ENCODE measurements around the gene MAPK8. TPM values are rescaled to one million over a fixed set of nuclear protein-coding genes. Genes with fewer than 3 reads are reported as not detected.

MAPK8 gene
- total RNA-seq, 1 donor from 2014 or later, result 57.1 TPM

- Mint-ChIP-seq H3K9me3 (ENCODE audit: unreplicated experiment) (peaks cover 4% of the 10 kb centered on the region), H3K4me3 (ENCODE audit: unreplicated experiment) (no peak overlapping the region), H3K27ac (ENCODE audit: unreplicated experiment) (no peak overlapping the region), H3K27me3 (ENCODE audit: unreplicated experiment) (no peaks in the 10 kb centered on the region), H3K4me1 (ENCODE audit: unreplicated experiment) (peaks cover 2% of the 10 kb centered on the region), H3K36me3 (ENCODE audit: unreplicated experiment) (no peaks in the 10 kb centered on the region)
- DNase-seq (ENCODE audit: extremely low spot score, unreplicated experiment), result no peak
- TF ChIP-seq CTCF (IDR thresholded peaks at IDR 0.05), result no peak
Observed at GRCh38 chr10:48474765-48475365, 168.4 kb downstream of the MAPK8 start.

GRCh38 chr10:48475943-48476278 is 169.4 kb downstream of the MAPK8 start:
- no peaks in the 10 kb centered on the region for H3K27me3 Mint-ChIP-seq (ENCODE audit: unreplicated experiment)
- H3K4me3 Mint-ChIP-seq (ENCODE audit: unreplicated experiment), result no peak overlapping the region
- TF ChIP-seq CTCF (IDR thresholded peaks at IDR 0.05), result no peak
- peaks cover 4% of the 10 kb centered on the region for H3K9me3 Mint-ChIP-seq (ENCODE audit: unreplicated experiment)
- H3K36me3 Mint-ChIP-seq (ENCODE audit: unreplicated experiment), result no peaks in the 10 kb centered on the region
- no peaks in the 10 kb centered on the region for H3K4me1 Mint-ChIP-seq (ENCODE audit: unreplicated experiment)
- H3K27ac Mint-ChIP-seq (ENCODE audit: unreplicated experiment), result no peak overlapping the region
- peak; percentile 68 for DNase-seq (ENCODE audit: extremely low spot score, unreplicated experiment)

- no peaks in the 10 kb centered on the region for H3K4me1 Mint-ChIP-seq (ENCODE audit: unreplicated experiment)
- H3K36me3 Mint-ChIP-seq (ENCODE audit: unreplicated experiment), result no peaks in the 10 kb centered on the region
- H3K4me3 Mint-ChIP-seq (ENCODE audit: unreplicated experiment), result no peak overlapping the region
- DNase-seq (ENCODE audit: extremely low spot score, unreplicated experiment), result peak; percentile 53
- H3K9me3 Mint-ChIP-seq (ENCODE audit: unreplicated experiment), result peaks cover 4% of the 10 kb centered on the region
- H3K27me3 Mint-ChIP-seq (ENCODE audit: unreplicated experiment), result no peaks in the 10 kb centered on the region
- no peak for TF ChIP-seq CTCF (IDR thresholded peaks at IDR 0.05)
- no peak overlapping the region for H3K27ac Mint-ChIP-seq (ENCODE audit: unreplicated experiment)
Observed at GRCh38 chr10:48476279-48476982, 170.0 kb downstream of the MAPK8 start.

GRCh38 chr10:48477141-48477540 is 170.7 kb downstream of the MAPK8 start:
- H3K27ac Mint-ChIP-seq (ENCODE audit: unreplicated experiment), result no peak overlapping the region
- H3K4me1 Mint-ChIP-seq (ENCODE audit: unreplicated experiment), result no peaks in the 10 kb centered on the region
- no peaks in the 10 kb centered on the region for H3K27me3 Mint-ChIP-seq (ENCODE audit: unreplicated experiment)
- H3K9me3 Mint-ChIP-seq (ENCODE audit: unreplicated experiment), result peaks cover 4% of the 10 kb centered on the region
- no peaks in the 10 kb centered on the region for H3K36me3 Mint-ChIP-seq (ENCODE audit: unreplicated experiment)
- DNase-seq (ENCODE audit: extremely low spot score, unreplicated experiment), result no peak
- no peak overlapping the region for H3K4me3 Mint-ChIP-seq (ENCODE audit: unreplicated experiment)
- TF ChIP-seq CTCF (IDR thresholded peaks at IDR 0.05), result no peak

GRCh38 chr10:48477616-48478015 is 171.1 kb downstream of the MAPK8 start:
- Mint-ChIP-seq H3K4me1 (ENCODE audit: unreplicated experiment) (no peaks in the 10 kb centered on the region), H3K4me3 (ENCODE audit: unreplicated experiment) (no peak overlapping the region), H3K9me3 (ENCODE audit: unreplicated experiment) (peaks cover 4% of the 10 kb centered on the region), H3K36me3 (ENCODE audit: unreplicated experiment) (no peaks in the 10 kb centered on the region), H3K27me3 (ENCODE audit: unreplicated experiment) (no peaks in the 10 kb centered on the region), H3K27ac (ENCODE audit: unreplicated experiment) (no peak overlapping the region)
- TF ChIP-seq CTCF (IDR thresholded peaks at IDR 0.05), result no peak
- no peak for DNase-seq (ENCODE audit: extremely low spot score, unreplicated experiment)
